HEK293T (cell line): Measurements from ENCODE around the gene KCNK18.

ENCODE experiments used
- CTCF ChIA-PET: fragments of 350-600 bp; formaldehyde crosslinking; extraction: SDS; loops from one replicate; lab custom pipeline; 2021; ENCODE audit warnings: antibody characterized with exemption, inconsistent platforms; lab: Yijun Ruan, JAX
- POLR2A ChIA-PET: fragments of 350-600 bp; formaldehyde crosslinking; extraction: SDS; loops from one replicate; lab custom pipeline; 2020; ENCODE audit warnings: antibody characterized with exemption, inconsistent platforms; lab: Yijun Ruan, JAX
- DNase-seq: peaks from one replicate; pipeline ENCODE4 v3.0.0; 2012; ENCODE audit warnings: mixed read lengths; ENCODE audit errors: extremely low spot score
- ARNT ChIP-seq: fragments of 450-650 bp; IDR thresholded peaks from 2 replicates; pipeline ENCODE4 v1.6.1; 2017; ENCODE audit warnings: mild to moderate bottlenecking
- BHLHE40 ChIP-seq: fragments of 450-650 bp; IDR thresholded peaks from 2 replicates; pipeline ENCODE4 v1.6.1; 2016; ENCODE audit warnings: mild to moderate bottlenecking, moderate library complexity, borderline replicate concordance
- CTBP1 ChIP-seq: fragments of 450-650 bp; IDR thresholded peaks from 2 replicates; pipeline ENCODE4 v1.6.1; 2016; ENCODE audit warnings: borderline replicate concordance
- ELF4 ChIP-seq: fragments of 450-650 bp; IDR thresholded peaks from 2 replicates; pipeline ENCODE4 v1.6.1; 2017; ENCODE audit warnings: antibody characterized with exemption
- FOXA1 ChIP-seq: fragments of 450-650 bp; IDR thresholded peaks from 2 replicates; pipeline ENCODE4 v1.6.1; 2016; ENCODE audit warnings: mild to moderate bottlenecking
- FOXK2 ChIP-seq: fragments of 450-650 bp; IDR thresholded peaks from 2 replicates; pipeline ENCODE4 v1.6.1; 2016; ENCODE audit warnings: mild to moderate bottlenecking
- FOXM1 ChIP-seq: fragments of 450-650 bp; IDR thresholded peaks from 2 replicates; pipeline ENCODE4 v1.6.1; 2017; ENCODE audit warnings: mild to moderate bottlenecking, borderline replicate concordance
- HDGF ChIP-seq: fragments of 450-650 bp; IDR thresholded peaks from 2 replicates; pipeline ENCODE4 v1.6.1; 2017; ENCODE audit warnings: antibody characterized with exemption, borderline replicate concordance
- L3MBTL2 ChIP-seq: fragments of 450-650 bp; conservative IDR thresholded peaks from 2 replicates; pipeline ENCODE4 v1.6.1; 2016; ENCODE audit warnings: mild to moderate bottlenecking
- LEF1 ChIP-seq: fragments of 450-650 bp; IDR thresholded peaks from 2 replicates; pipeline ENCODE4 v1.6.1; 2017; ENCODE audit warnings: mild to moderate bottlenecking, borderline replicate concordance
- NFRKB ChIP-seq: fragments of 450-650 bp; IDR thresholded peaks from 2 replicates; pipeline ENCODE4 v1.6.1; 2016; ENCODE audit warnings: mild to moderate bottlenecking, moderate library complexity
- PKNOX1 ChIP-seq: fragments of 450-650 bp; IDR thresholded peaks from 2 replicates; pipeline ENCODE4 v1.6.1; 2016
- SP1 ChIP-seq: fragments of 450-650 bp; IDR thresholded peaks from 2 replicates; pipeline ENCODE4 v1.6.1; 2017
- SUZ12 ChIP-seq: fragments of 450-650 bp; IDR thresholded peaks from 2 replicates; pipeline ENCODE4 v1.6.1; 2016; ENCODE audit warnings: mild to moderate bottlenecking
- TARDBP ChIP-seq: fragments of 450-650 bp; IDR thresholded peaks from 2 replicates; pipeline ENCODE4 v1.6.1; 2016
- ZNF384 ChIP-seq: fragments of 450-650 bp; IDR thresholded peaks from 2 replicates; pipeline ENCODE4 v1.6.1; 2016

KCNK18 gene

GRCh38 chr10:117216611-117217195 is 19.4 kb downstream of the KCNK18 start:
- ChIA-PET POLR2A (interaction anchor here (1.4 kb wide), 1 partner anchor 103 kb away, joined by 4 read pairs; no protein-coding TSS in a partner anchor), CTCF (interaction anchor here (0.6 to 2.9 kb wide), 18 partner anchors 9 to 1022 kb away, joined by 3 to 46 read pairs (median 4); no protein-coding TSS in a partner anchor)
- TF ChIP-seq L3MBTL2 (peak; percentile 78), LEF1 (no peak)

GRCh38 chr10:117217196-117217761 is 20.0 kb downstream of the KCNK18 start:
- ChIA-PET CTCF (interaction anchor here (0.8 to 2.9 kb wide), 12 partner anchors 9 to 590 kb away, joined by 3 to 46 read pairs (median 8); no protein-coding TSS in a partner anchor), POLR2A (interaction anchor here (1.4 kb wide), 1 partner anchor 103 kb away, joined by 4 read pairs; no protein-coding TSS in a partner anchor)
- DNase-seq, result no peak
- TF ChIP-seq FOXA1 (no peak), BHLHE40 (no peak), LEF1 (no peak), ZNF384 (no peak), SP1 (no peak), HDGF (no peak), TARDBP (no peak), CTBP1 (no peak), ELF4 (no peak), FOXM1 (no peak), SUZ12 (no peak), L3MBTL2 (no peak), ARNT (no peak), FOXK2 (no peak), NFRKB (no peak)

More at GRCh38 chr10:117216611-117217195, 19.4 kb downstream of the KCNK18 start:
- peak; percentile 94 for DNase-seq

- DNase-seq, result no peak
- ChIA-PET CTCF (interaction anchor here (2.9 kb wide), 1 partner anchor 11 kb away, joined by 13 read pairs; no protein-coding TSS in a partner anchor), POLR2A (no interaction called here)
- no peak for TF ChIP-seq SUZ12
These were observed 21.4 kb downstream of the KCNK18 start for GRCh38 chr10:117218654-117219053.

GRCh38 chr10:117221156-117221711 is 23.9 kb downstream of the KCNK18 start:
- CTCF ChIA-PET, result interaction anchor here (0.8 kb wide), 1 partner anchor 99 kb away, joined by 3 read pairs; no protein-coding TSS in a partner anchor
- DNase-seq, result no peak
- TF ChIP-seq FOXM1 (no peak), PKNOX1 (no peak), SP1 (no peak)
- POLR2A ChIA-PET, result no interaction called here

GRCh38 chr10:117222552-117222951 is 25.3 kb downstream of the KCNK18 start:
- DNase-seq, result no peak
- ChIA-PET CTCF (interaction anchor here (1.6 kb wide), 1 partner anchor 98 kb away, joined by 4 read pairs; no protein-coding TSS in a partner anchor), POLR2A (no interaction called here)
- no peak for TF ChIP-seq BHLHE40
- no peak for TF ChIP-seq CTBP1
- TF ChIP-seq SP1, result no peak
- TF ChIP-seq SUZ12, result no peak
- no peak for TF ChIP-seq FOXM1

GRCh38 chr10:117222976-117223692 is 25.8 kb downstream of the KCNK18 start:
- CTCF ChIA-PET, result interaction anchor here (0.6 to 1.6 kb wide), 2 partner anchors 97 to 220 kb away, joined by 3 to 4 read pairs; no protein-coding TSS in a partner anchor
- no peak for TF ChIP-seq FOXA1
- TF ChIP-seq FOXM1, result no peak
- TF ChIP-seq BHLHE40, result no peak
- TF ChIP-seq ARNT, result no peak
- POLR2A ChIA-PET, result no interaction called here
- DNase-seq, result no peak

GRCh38 chr10:117223693-117224430 is 26.6 kb downstream of the KCNK18 start:
- ChIA-PET CTCF (interaction anchor here (0.6 kb wide), 1 partner anchor 219 kb away, joined by 3 read pairs; no protein-coding TSS in a partner anchor), POLR2A (no interaction called here)
- no peak for DNase-seq
- TF ChIP-seq SP1, result no peak
- TF ChIP-seq FOXM1, result no peak
- TF ChIP-seq ARNT, result no peak
- no peak for TF ChIP-seq BHLHE40
- TF ChIP-seq HDGF, result no peak
- no peak for TF ChIP-seq NFRKB
